Neural cell (in vitro differentiated cells): ENCODE measurements around the gene NFS1. TPM values are rescaled to one million over a fixed set of nuclear protein-coding genes. Genes with fewer than 3 reads are reported as not detected.

Source experiments
- H2AFZ ChIP-seq: fragments of 200-600, 300-800 bp; sonication (generic), shearing (Covaris generic); 2 replicates; pipeline ENCODE4 v1.6.0; 2014; ENCODE audit warnings: low read depth, mild to moderate bottlenecking, antibody characterized with exemption, low read length, moderate library complexity
- H3F3A ChIP-seq: fragments of 200-600 bp; shearing (Covaris generic); 2 replicates; pipeline ENCODE4 v1.6.1; 2016; ENCODE audit warnings: mild to moderate bottlenecking, moderate library complexity, mixed read lengths, antibody characterized with exemption, low read length; ENCODE audit not compliant: insufficient read depth, poor library complexity, severe bottlenecking
- H3K27ac ChIP-seq: fragments of 200-600, 300-800 bp; sonication (generic), shearing (Covaris generic); 2 replicates; pipeline ENCODE4 v1.5.1; 2014; ENCODE audit warnings: mild to moderate bottlenecking, low read length, moderate library complexity
- H3K27me3 ChIP-seq: fragments of 300-800, 200-600 bp; sonication (generic), shearing (Covaris generic); 2 replicates; pipeline ENCODE4 v1.6.0; 2014; ENCODE audit warnings: mild to moderate bottlenecking, low read depth, low read length, moderate library complexity; ENCODE audit not compliant: insufficient read depth
- H3K36me3 ChIP-seq: fragments of 300-800, 200-600 bp; sonication (generic), shearing (Covaris generic); 2 replicates; pipeline ENCODE4 v1.5.1; 2014; ENCODE audit warnings: mild to moderate bottlenecking, antibody characterized with exemption, low read length, moderate library complexity; ENCODE audit not compliant: insufficient read depth
- H3K4me2 ChIP-seq: fragments of 300-800, 200-600 bp; sonication (generic), shearing (Covaris generic); 2 replicates; pipeline ENCODE4 v1.6.0; 2014; ENCODE audit warnings: mild to moderate bottlenecking, low read length
- H3K4me3 ChIP-seq: fragments of 300-800, 200-600 bp; sonication (generic), shearing (Covaris generic); 2 replicates; pipeline ENCODE4 v1.5.1; 2014; ENCODE audit warnings: mild to moderate bottlenecking, low read length, moderate library complexity
- H3K79me2 ChIP-seq: fragments of 200-600 bp; shearing (Covaris generic); replicated peaks from 2 replicates; pipeline ENCODE4 v1.6.0; 2014; ENCODE audit warnings: mild to moderate bottlenecking, low read length, moderate library complexity; ENCODE audit not compliant: insufficient read depth
- H3K9ac ChIP-seq: fragments of 300-800, 200-600 bp; sonication (generic), shearing (Covaris generic); 2 replicates; pipeline ENCODE4 v1.6.1; 2016; ENCODE audit warnings: mild to moderate bottlenecking, low read length, mixed read lengths
- H3K9me2 ChIP-seq: fragments of 200-600 bp; shearing (Covaris generic); 2 replicates; pipeline ENCODE4 v1.6.1; 2016; ENCODE audit warnings: mild to moderate bottlenecking, low read length, mixed read lengths; ENCODE audit not compliant: insufficient read depth
- H3K9me3 ChIP-seq: fragments of 200-600, 300-800 bp; sonication (generic), shearing (Covaris generic); 2 replicates; pipeline ENCODE4 v1.6.1; 2016; ENCODE audit warnings: mild to moderate bottlenecking, mixed run types, low read length, moderate library complexity, mixed read lengths
- H4K20me1 ChIP-seq: fragments of 200-600 bp; shearing (Covaris generic); 2 replicates; pipeline ENCODE4 v1.6.1; 2016; ENCODE audit warnings: mild to moderate bottlenecking, mixed run types; ENCODE audit not compliant: insufficient read depth
- EP300 ChIP-seq: fragments of 450-650 bp; conservative IDR thresholded peaks from 2 replicates; pipeline ENCODE4 v1.6.1; 2014; ENCODE audit warnings: antibody characterized with exemption, mild to moderate bottlenecking, moderate library complexity; ENCODE audit not compliant: poor library complexity, severe bottlenecking
- EZH2 ChIP-seq: fragments of 200-600, 300-800 bp; shearing (Covaris generic), sonication (generic); IDR thresholded peaks from 2 replicates; pipeline ENCODE4 v1.6.1; 2014; ENCODE audit warnings: antibody characterized with exemption, low read length, borderline replicate concordance, mild to moderate bottlenecking; ENCODE audit not compliant: insufficient read depth, poor library complexity, severe bottlenecking
- MXI1 ChIP-seq: fragments of 450-650 bp; conservative IDR thresholded peaks from 2 replicates; pipeline ENCODE4 v1.6.1; 2014; ENCODE audit warnings: antibody characterized with exemption, mild to moderate bottlenecking; ENCODE audit not compliant: poor library complexity, severe bottlenecking
- POLR2AphosphoS5 ChIP-seq: IDR thresholded peaks from 2 replicates; pipeline ENCODE4 v1.6.1; 2012
- RAD21 ChIP-seq: fragments of 450-650 bp; conservative IDR thresholded peaks from 2 replicates; pipeline ENCODE4 v1.6.1; 2014; ENCODE audit warnings: antibody characterized with exemption, mild to moderate bottlenecking, moderate library complexity
- SMC3 ChIP-seq: fragments of 450-650 bp; conservative IDR thresholded peaks from 2 replicates; pipeline ENCODE4 v1.6.1; 2014; ENCODE audit warnings: antibody characterized with exemption, mild to moderate bottlenecking, moderate library complexity; ENCODE audit not compliant: poor library complexity
- TAF1 ChIP-seq: IDR thresholded peaks from 2 replicates; pipeline ENCODE4 v1.6.1; 2012; ENCODE audit warnings: low read depth
- polyA plus RNA-seq: library from polyadenylated mRNA; depleted of rRNA; stranded (reverse); fragments of >200 nt; gene quantifications from 2 replicates; pipeline ENCODE4 v1.2.3, GENCODE V29; 2014
- TF ChIP-seq, protein P1 (sequence below): IDR thresholded peaks from 2 replicates; pipeline ENCODE4 v1.6.1; 2012; ENCODE audit warnings: borderline replicate concordance
- TF ChIP-seq, protein P2 (sequence below): fragments of 450-650 bp; IDR thresholded peaks from 2 replicates; pipeline ENCODE4 v1.5.1; 2014; ENCODE audit warnings: antibody characterized with exemption, mild to moderate bottlenecking, moderate library complexity; ENCODE audit not compliant: poor library complexity, severe bottlenecking

NFS1 gene
- polyA plus RNA-seq, 1 donor from 2014 or later, result 55.2 TPM

DNA sequence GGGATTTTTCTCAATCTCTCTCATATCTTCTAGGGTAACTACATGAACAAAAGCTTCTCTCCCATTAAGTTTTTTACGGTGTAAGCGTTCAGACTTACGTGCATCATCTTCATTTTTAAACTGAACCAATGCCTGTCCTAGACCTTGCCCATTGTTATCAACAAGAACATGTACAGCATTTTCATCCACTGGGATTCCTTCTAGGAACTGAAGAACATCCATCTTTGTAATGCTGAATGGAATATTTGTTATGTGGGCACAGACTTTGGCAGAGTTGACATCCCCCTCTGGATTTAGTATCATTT is 45.8 kb downstream of the NFS1 start:
- no peaks in the 10 kb centered on the region for H3K36me3 ChIP-seq
- no peaks in the 10 kb centered on the region for H3K9me3 ChIP-seq
- TF ChIP-seq MXI1 (no peak), RAD21 (no peak), EP300 (no peak), POLR2AphosphoS5 (no peak), TAF1 (no peak), EZH2 (no peak), SMC3 (no peak)
- TF ChIP-seq, protein P1, sequence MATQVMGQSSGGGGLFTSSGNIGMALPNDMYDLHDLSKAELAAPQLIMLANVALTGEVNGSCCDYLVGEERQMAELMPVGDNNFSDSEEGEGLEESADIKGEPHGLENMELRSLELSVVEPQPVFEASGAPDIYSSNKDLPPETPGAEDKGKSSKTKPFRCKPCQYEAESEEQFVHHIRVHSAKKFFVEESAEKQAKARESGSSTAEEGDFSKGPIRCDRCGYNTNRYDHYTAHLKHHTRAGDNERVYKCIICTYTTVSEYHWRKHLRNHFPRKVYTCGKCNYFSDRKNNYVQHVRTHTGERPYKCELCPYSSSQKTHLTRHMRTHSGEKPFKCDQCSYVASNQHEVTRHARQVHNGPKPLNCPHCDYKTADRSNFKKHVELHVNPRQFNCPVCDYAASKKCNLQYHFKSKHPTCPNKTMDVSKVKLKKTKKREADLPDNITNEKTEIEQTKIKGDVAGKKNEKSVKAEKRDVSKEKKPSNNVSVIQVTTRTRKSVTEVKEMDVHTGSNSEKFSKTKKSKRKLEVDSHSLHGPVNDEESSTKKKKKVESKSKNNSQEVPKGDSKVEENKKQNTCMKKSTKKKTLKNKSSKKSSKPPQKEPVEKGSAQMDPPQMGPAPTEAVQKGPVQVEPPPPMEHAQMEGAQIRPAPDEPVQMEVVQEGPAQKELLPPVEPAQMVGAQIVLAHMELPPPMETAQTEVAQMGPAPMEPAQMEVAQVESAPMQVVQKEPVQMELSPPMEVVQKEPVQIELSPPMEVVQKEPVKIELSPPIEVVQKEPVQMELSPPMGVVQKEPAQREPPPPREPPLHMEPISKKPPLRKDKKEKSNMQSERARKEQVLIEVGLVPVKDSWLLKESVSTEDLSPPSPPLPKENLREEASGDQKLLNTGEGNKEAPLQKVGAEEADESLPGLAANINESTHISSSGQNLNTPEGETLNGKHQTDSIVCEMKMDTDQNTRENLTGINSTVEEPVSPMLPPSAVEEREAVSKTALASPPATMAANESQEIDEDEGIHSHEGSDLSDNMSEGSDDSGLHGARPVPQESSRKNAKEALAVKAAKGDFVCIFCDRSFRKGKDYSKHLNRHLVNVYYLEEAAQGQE, result no peak
- TF ChIP-seq, protein P2, sequence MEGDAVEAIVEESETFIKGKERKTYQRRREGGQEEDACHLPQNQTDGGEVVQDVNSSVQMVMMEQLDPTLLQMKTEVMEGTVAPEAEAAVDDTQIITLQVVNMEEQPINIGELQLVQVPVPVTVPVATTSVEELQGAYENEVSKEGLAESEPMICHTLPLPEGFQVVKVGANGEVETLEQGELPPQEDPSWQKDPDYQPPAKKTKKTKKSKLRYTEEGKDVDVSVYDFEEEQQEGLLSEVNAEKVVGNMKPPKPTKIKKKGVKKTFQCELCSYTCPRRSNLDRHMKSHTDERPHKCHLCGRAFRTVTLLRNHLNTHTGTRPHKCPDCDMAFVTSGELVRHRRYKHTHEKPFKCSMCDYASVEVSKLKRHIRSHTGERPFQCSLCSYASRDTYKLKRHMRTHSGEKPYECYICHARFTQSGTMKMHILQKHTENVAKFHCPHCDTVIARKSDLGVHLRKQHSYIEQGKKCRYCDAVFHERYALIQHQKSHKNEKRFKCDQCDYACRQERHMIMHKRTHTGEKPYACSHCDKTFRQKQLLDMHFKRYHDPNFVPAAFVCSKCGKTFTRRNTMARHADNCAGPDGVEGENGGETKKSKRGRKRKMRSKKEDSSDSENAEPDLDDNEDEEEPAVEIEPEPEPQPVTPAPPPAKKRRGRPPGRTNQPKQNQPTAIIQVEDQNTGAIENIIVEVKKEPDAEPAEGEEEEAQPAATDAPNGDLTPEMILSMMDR, result no peak
- H3K4me3 ChIP-seq, result no peak overlapping the region
- H3F3A ChIP-seq, result no peaks in the 10 kb centered on the region
- no peak overlapping the region for H3K4me2 ChIP-seq
- H3K27me3 ChIP-seq, result no peaks in the 10 kb centered on the region
- no peak overlapping the region for H2AFZ ChIP-seq
- no peaks in the 10 kb centered on the region for H3K9me2 ChIP-seq
- H3K27ac ChIP-seq, result no peak overlapping the region
- H4K20me1 ChIP-seq, result no peaks in the 10 kb centered on the region
- peaks cover 97% of the 10 kb centered on the region for H3K79me2 ChIP-seq
- no peak overlapping the region for H3K9ac ChIP-seq

DNA sequence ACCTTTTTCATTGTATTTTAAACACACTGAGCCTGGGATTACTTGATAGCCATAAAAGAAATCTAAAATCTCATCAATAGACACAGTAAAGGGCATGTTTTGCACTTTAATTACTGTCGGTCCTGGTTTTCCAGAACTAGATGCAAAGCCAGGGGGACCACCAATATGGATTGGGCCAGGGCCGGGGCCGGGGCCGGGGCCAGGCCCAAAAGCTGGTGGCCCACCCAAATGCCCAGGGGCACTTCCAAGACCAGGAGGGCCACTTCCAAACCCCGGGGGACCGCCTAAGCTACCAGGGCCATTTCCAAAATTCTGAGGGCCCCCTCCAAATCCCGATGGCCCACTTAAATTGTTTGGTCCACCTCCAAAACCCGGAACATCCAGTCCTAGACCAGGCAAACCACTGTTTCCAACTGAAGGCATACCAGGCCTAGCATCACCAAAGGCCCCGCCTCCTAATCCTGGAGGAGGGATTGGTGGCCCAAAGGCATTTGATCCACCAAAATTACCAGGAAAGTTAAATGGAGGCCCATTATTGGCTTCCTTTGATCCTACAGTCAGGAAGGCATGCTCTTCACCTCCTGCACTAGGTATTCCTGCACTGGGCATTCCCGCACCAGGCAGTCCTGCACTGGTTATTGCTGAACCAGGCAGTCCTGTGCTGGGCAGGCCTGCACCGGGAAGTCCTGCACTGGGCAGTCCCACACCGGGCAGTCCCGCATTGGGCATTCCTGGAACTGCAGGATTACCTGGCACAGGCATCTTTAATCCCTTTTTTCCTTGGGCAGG is 46.3 kb downstream of the NFS1 start:
- no peak for TF ChIP-seq EZH2
- no peak for TF ChIP-seq SMC3
- H3K4me3 ChIP-seq, result no peak overlapping the region
- peaks cover 95% of the 10 kb centered on the region for H3K79me2 ChIP-seq
- no peaks in the 10 kb centered on the region for H3F3A ChIP-seq
- H3K9me2 ChIP-seq, result no peaks in the 10 kb centered on the region
- no peak overlapping the region for H3K4me2 ChIP-seq
- H3K36me3 ChIP-seq, result no peaks in the 10 kb centered on the region
- H3K9me3 ChIP-seq, result no peaks in the 10 kb centered on the region
- H4K20me1 ChIP-seq, result no peaks in the 10 kb centered on the region
- no peaks in the 10 kb centered on the region for H3K27me3 ChIP-seq
- H3K9ac ChIP-seq, result no peak overlapping the region
- no peak overlapping the region for H2AFZ ChIP-seq
- no peak overlapping the region for H3K27ac ChIP-seq
